Heart right ventricle (tissue), 16 donors: Measurements from ENCODE around the gene RASAL2. TPM values are rescaled to one million over a fixed set of nuclear protein-coding genes. Genes with fewer than 3 reads are reported as not detected.
A peak's percentile ranks its signal among the peaks of the same experiment; 100 is the strongest.

Source experiments
- ATAC-seq, 8 donors: fragments of 200-7000 bp; cut with Tn5 transposase; one replicate each; pipeline ENCODE4 v1.9.1; 2020; ENCODE audit warnings: mild to moderate bottlenecking in 8 of 8, moderate library complexity in 8 of 8, moderate number of reproducible peaks in 1 of 8
- DNase-seq, 2 donors: peaks; one replicate each; pipeline ENCODE4 v3.0.0-alpha.2; 2020
- H3K27ac ChIP-seq, 10 donors: fragments of 200-600 bp; sonication (generic) in 2 of 10; one replicate each; pipeline versions ENCODE4 v1.5.0 to v1.8.0; 2020 to 2022; ENCODE audit warnings: mild to moderate bottlenecking in 3 of 10
- H3K27me3 ChIP-seq, 7 donors: fragments of 200-600 bp; one replicate each; pipeline ENCODE4 v1.8.0; 2021 to 2022; ENCODE audit warnings: mild to moderate bottlenecking in 2 of 7
- H3K36me3 ChIP-seq, 9 donors: fragments of 200-600 bp; sonication (generic) in 1 of 9; one replicate each; pipeline versions ENCODE4 v1.5.0 to v1.8.0; 2020 to 2022; ENCODE audit warnings: mild to moderate bottlenecking in 2 of 9
- H3K4me1 ChIP-seq, 9 donors: fragments of 200-600 bp; sonication (generic) in 1 of 9; one replicate each; pipeline versions ENCODE4 v1.5.0 to v1.8.0; 2020 to 2022; ENCODE audit warnings: mild to moderate bottlenecking in 4 of 9
- H3K4me3 ChIP-seq, 10 donors: fragments of 200-600 bp; sonication (generic) in 2 of 10; one replicate each; pipeline versions ENCODE4 v1.5.0 to v1.8.0; 2020 to 2022; ENCODE audit warnings: mild to moderate bottlenecking in 7 of 10, moderate library complexity in 2 of 10
- H3K9me3 ChIP-seq, 11 donors: fragments of 200-600 bp in 10 of 11; sonication (generic) in 2 of 11; one replicate each; pipeline versions ENCODE4 v1.5.0 to v1.8.0; 2013 to 2022; ENCODE audit warnings: mild to moderate bottlenecking in 2 of 11, control low read depth in 1 of 11, moderate library complexity in 1 of 11
- WGBS, 2 donors: extraction: QIAGEN DNeasy Blood & Tissue Kit; methylation state at CpG; one replicate each; pipeline ENCODE4 v1.1.7; 2013; ENCODE audit warnings: inconsistent platforms in 1 of 2; 5-methylcytosine and 5-hydroxymethylcytosine counted together
- intact Hi-C, 10 donors: fragments of 100-400 bp; cut with DNase I; formaldehyde crosslinking; loops; one replicate each; pipeline versions ENCODE4 v1.11.1 to v1.14.2; 2022
- polyA plus RNA-seq, 2 donors: library from polyadenylated mRNA; stranded (reverse); fragments of 200-250 nt; gene quantifications; one replicate each; pipeline ENCODE4 v1.2.3, GENCODE V29; 2013
- total RNA-seq, 10 donors: library from RNA; stranded (reverse); fragmentation: NEBNext Ultra II Directional in 3 of 10; extraction: Animal tissue kit (Norgen Biotek cat#: 25700) in 3 of 10; gene quantifications; one replicate each; pipeline versions ENCODE4 v1.2.1 to v1.2.4, GENCODE V29; 2021 to 2023
- TF ChIP-seq, protein P1 (sequence below), 9 donors: fragments of 200-600 bp; sonication (generic) in 2 of 9; IDR thresholded peaks; one replicate each; pipeline versions ENCODE4 v1.5.0 to v1.8.0; 2021 to 2022; ENCODE audit warnings: antibody characterized with exemption in 9 of 9, mild to moderate bottlenecking in 5 of 9, moderate library complexity in 1 of 9
- donor health status: Arrhythmogenic right ventricular cardiomyopathy.
- donor health status: ischemic (EF 13 %, LVEDD 7.1; RV severe dilation, severe dysfunction).
- donor health status: healthy with polysubstance abuse.
- donor health status: DM: no; HTN: yes; CAD: no.
- donor health status: DM: no; HTN: no; CAD: no.
- donor health status: ischemic (EF 25% LVEDD 6.9; RV normal size, moderate dysfunction).
- donor health status: ischemic (EF 25% LVEDD 5.7; RV mildly dilated, moderate dysfunction).
- donor health status: healthy.
- donor health status: DM: yes; HTN: yes; CAD: no.
- donor health status: Ischemic cardiomyopathy.
- donor health status: ischemic (EF 35%, LVEDD 5.7; RV mildly dilated, moderate dysfunction).
- donor health status: nonischemic (EF 11% LVEDD 7.7; RV severe dilation, severe dysfunction).
- donor health status: DM: yes; HTN: yes; CAD: no.
- donor health status: PGD.
- donor health status: ischemic (EF 29% LVEDD 5.4; RV normal size, mild dysfunction).
- donor health status: nonischemic (EF 23%, LVEDD 6.1; RV moderate dilation, normal function).

The RASAL2 gene
- total and polyA plus RNA-seq, 12 donors, result 3.5 to 59.8 (median 36.2) TPM

DNA sequence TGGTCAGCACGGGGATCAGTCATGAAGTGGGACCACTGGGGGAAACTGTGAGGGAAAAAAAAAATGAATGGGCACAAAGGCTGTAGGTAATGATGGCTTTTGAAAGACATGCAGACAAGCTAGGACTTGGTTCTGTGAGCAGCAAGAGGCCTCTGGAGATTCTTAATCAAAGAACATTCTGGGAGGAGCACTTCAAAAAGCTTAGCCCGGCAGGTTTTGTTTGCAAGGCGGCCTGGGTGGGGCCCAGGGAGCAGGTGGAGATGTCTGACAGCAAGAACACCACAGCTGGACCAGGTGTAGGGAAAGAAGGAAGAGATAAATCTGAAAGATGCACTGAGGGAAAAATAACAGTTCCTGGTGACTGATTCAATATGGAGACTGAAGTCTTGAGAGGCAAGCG lies 425.0 kb downstream of the RASAL2 start:
- TF ChIP-seq, protein P1, sequence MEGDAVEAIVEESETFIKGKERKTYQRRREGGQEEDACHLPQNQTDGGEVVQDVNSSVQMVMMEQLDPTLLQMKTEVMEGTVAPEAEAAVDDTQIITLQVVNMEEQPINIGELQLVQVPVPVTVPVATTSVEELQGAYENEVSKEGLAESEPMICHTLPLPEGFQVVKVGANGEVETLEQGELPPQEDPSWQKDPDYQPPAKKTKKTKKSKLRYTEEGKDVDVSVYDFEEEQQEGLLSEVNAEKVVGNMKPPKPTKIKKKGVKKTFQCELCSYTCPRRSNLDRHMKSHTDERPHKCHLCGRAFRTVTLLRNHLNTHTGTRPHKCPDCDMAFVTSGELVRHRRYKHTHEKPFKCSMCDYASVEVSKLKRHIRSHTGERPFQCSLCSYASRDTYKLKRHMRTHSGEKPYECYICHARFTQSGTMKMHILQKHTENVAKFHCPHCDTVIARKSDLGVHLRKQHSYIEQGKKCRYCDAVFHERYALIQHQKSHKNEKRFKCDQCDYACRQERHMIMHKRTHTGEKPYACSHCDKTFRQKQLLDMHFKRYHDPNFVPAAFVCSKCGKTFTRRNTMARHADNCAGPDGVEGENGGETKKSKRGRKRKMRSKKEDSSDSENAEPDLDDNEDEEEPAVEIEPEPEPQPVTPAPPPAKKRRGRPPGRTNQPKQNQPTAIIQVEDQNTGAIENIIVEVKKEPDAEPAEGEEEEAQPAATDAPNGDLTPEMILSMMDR (IDR thresholded peaks at IDR 0.05), result no peak
- WGBS, 2 donors, result 83 to 89% methylated on average over 4 of the region's 4 CpGs
- ATAC-seq, result no peak
- no peak overlapping the region for H3K4me3 ChIP-seq
- DNase-seq, result no peak
- H3K36me3 ChIP-seq, result no peaks in the 10 kb centered on the region
- peaks cover 0 to 2% (median 0%) of the 10 kb centered on the region in 9 donors for H3K4me1 ChIP-seq
- H3K27me3 ChIP-seq, result no peaks in the 10 kb centered on the region
- intact Hi-C loops, result no loop called here
- H3K27ac ChIP-seq, result no peak overlapping the region
- no peaks in the 10 kb centered on the region for H3K9me3 ChIP-seq

DNA sequence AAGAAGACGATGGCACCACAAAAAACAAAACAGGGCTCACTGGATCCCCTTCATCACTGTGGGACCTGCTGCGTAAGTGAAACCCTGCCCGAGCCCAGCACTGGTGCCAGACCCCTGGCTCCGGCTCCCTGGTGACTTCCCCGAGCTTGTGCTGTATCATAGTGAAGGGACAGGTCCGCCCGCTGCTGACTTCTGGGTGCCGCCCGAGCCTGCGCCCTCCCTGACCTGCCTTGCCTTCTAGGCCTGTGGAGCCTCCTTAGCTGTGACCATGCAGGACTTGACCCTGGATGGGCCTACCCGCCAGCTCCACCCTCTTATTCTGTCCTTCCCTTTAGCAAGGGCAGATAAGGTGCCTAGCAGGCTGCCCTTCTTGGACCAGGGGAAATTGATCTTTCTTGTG lies 426.9 kb downstream of the RASAL2 start:
- DNase-seq (no peak), ATAC-seq (peak in 1 of 8 donors; percentile 28)
- WGBS, 2 donors, result 95% methylated on average over 11 of the region's 11 CpGs
- intact Hi-C loops, result no loop called here
- Histone ChIP-seq H3K36me3 (no peaks in the 10 kb centered on the region), H3K4me3 (no peak overlapping the region), H3K4me1 (no peaks in the 10 kb centered on the region), H3K27ac (no peak overlapping the region), H3K9me3 (peaks cover 0 to 6% (median 0%) of the 10 kb centered on the region in 11 donors), H3K27me3 (no peaks in the 10 kb centered on the region)
- TF ChIP-seq, protein P1 (IDR thresholded peaks at IDR 0.05), result no peak

DNA sequence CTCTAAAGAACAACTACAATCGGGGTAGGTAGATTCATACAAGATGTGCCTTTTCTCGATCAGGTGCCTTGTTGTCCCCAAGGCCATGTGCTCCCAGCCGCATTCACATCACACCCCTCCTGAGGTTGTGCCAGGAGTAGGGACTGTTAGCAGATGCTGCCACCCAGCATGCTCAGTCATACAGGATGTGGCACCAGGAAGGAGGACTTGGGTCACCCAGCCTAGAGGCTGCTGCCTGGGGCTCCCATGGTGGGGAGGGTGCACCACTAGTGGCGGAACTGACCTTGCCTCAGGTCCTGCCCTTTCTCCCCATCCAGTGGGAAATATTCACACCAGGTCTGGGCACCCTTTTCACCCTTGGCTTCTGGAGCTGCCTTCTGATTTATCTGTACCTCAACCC lies 427.3 kb downstream of the RASAL2 start:
- ATAC-seq, result no peak
- no peak overlapping the region for H3K27ac ChIP-seq
- no peaks in the 10 kb centered on the region for H3K27me3 ChIP-seq
- no peaks in the 10 kb centered on the region for H3K4me1 ChIP-seq
- no peak overlapping the region for H3K4me3 ChIP-seq
- TF ChIP-seq, protein P1 (IDR thresholded peaks at IDR 0.05), result no peak
- 97 to 98% methylated on average over 4 of the region's 4 CpGs for WGBS, 2 donors
- no peak for DNase-seq
- no peaks in the 10 kb centered on the region for H3K36me3 ChIP-seq
- peaks cover 0 to 6% (median 0%) of the 10 kb centered on the region in 11 donors for H3K9me3 ChIP-seq
- intact Hi-C loops, result no loop called here

DNA sequence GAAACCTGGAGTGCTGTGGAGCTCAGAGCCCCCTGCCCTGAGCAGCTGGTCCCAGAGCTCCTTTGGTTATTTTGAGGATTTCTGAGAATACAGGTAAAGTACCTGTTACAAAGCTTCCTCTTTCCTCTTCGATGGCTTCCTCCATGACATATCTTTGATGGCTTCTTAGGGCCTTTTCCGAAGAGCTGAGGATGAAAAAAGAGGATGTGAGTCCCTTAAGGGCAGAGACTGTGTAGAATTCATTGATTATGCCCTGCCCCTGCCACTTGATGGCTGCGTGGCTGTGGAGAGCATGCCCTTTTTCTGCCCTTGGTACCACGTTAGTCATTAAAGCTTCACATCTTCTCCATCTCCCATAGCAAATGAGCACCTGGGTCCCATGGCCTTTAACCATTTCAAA lies 433.2 kb downstream of the RASAL2 start:
- intact Hi-C loops, result no loop called here
- TF ChIP-seq, protein P1 (IDR thresholded peaks at IDR 0.05), result no peak
- H3K4me3 ChIP-seq, result no peak overlapping the region
- DNase-seq (no peak), ATAC-seq (no peak)
- H3K36me3 ChIP-seq, result no peaks in the 10 kb centered on the region
- H3K27me3 ChIP-seq, result no peaks in the 10 kb centered on the region
- no peak overlapping the region for H3K27ac ChIP-seq
- WGBS, 2 donors, result 86 to 89% methylated on average over 4 of the region's 4 CpGs
- peaks cover 0 to 5% (median 0%) of the 10 kb centered on the region in 9 donors for H3K4me1 ChIP-seq
- H3K9me3 ChIP-seq, result peaks cover 0 to 6% (median 0%) of the 10 kb centered on the region in 11 donors
